Activated CD8-positive, alpha-beta T cell treated with anti-CD3 and anti-CD28 coated beads for 36 hours (primary cell): ENCODE results near the gene PSMG2. TPM values are rescaled to one million over a fixed set of nuclear protein-coding genes. Genes with fewer than 3 reads are reported as not detected.

ENCODE experiments used
- ATAC-seq: fragments of 200-7000 bp; cut with Tn5 transposase; one replicate; pipeline ENCODE4 v1.10.0; 2021; ENCODE audit warnings: mild to moderate bottlenecking, moderate library complexity
- CTCF ChIA-PET: fragments of 350-600 bp; sonication (Branson Sonifier 250); formaldehyde crosslinking; loops from one replicate; lab custom pipeline; 2021; ENCODE audit warnings: antibody characterized with exemption; lab: Charles Lee
- POLR2A ChIA-PET: fragments of 350-600 bp; sonication (Branson Sonifier 250); formaldehyde crosslinking; loops from one replicate; lab custom pipeline; 2021; ENCODE audit warnings: antibody characterized with exemption; lab: Charles Lee
- DNase-seq: peaks from one replicate; pipeline ENCODE4 v3.0.0-alpha.2; 2020
- H3K27ac Mint-ChIP-seq: one replicate; pipeline ENCODE4 v1.8.0; 2021; ENCODE audit warnings: mild to moderate bottlenecking, mixed read lengths
- H3K27me3 Mint-ChIP-seq: one replicate; pipeline ENCODE4 v1.8.0; 2021; ENCODE audit warnings: mixed read lengths
- H3K36me3 Mint-ChIP-seq: one replicate; pipeline ENCODE4 v1.8.0; 2021; ENCODE audit warnings: low read depth, mixed read lengths
- H3K4me1 Mint-ChIP-seq: one replicate; pipeline ENCODE4 v1.8.0; 2021; ENCODE audit warnings: low read depth, mixed read lengths
- H3K4me3 Mint-ChIP-seq: one replicate; pipeline ENCODE4 v1.8.0; 2021; ENCODE audit warnings: mild to moderate bottlenecking, moderate library complexity, mixed read lengths
- H3K9me3 Mint-ChIP-seq: one replicate; pipeline ENCODE4 v1.8.0; 2021; ENCODE audit warnings: mixed read lengths
- CTCF ChIP-seq: fragments of 200-600 bp; IDR thresholded peaks from one replicate; pipeline ENCODE4 v1.8.0; 2022; ENCODE audit warnings: antibody characterized with exemption, mild to moderate bottlenecking
- intact Hi-C: fragments of 100-400 bp; cut with micrococcal nuclease; formaldehyde crosslinking; loops from one replicate; pipeline ENCODE4 v1.10.0; 2022
- total RNA-seq, 2 experiments: library from RNA; stranded (reverse); gene quantifications; one replicate each; pipeline ENCODE4 v1.2.3, GENCODE V29; 2021

Gene PSMG2
- total RNA-seq, 2 experiments from 2014 or later, result 105 to 113 TPM

GRCh38 chr18:12745095-12745795 is 42.4 kb downstream of the PSMG2 start:
- CTCF ChIA-PET, result interaction anchor here (0.7 to 3.8 kb wide), 11 partner anchors 11 to 189 kb away, joined by 3 to 44 read pairs (median 9); no protein-coding TSS in a partner anchor
- no peaks in the 10 kb centered on the region for H3K9me3 Mint-ChIP-seq

GRCh38 chr18:12747530-12748315 is 44.9 kb downstream of the PSMG2 start:
- ChIA-PET POLR2A (no interaction called here), CTCF (interaction anchor here (1.5 to 3.0 kb wide), 3 partner anchors 23 to 187 kb away, joined by 3 to 11 read pairs (median 4); no protein-coding TSS in a partner anchor)
- ATAC-seq (no peak), DNase-seq (no peak)
- intact Hi-C loops, result no loop called here
- Mint-ChIP-seq H3K9me3 (no peaks in the 10 kb centered on the region), H3K27me3 (no peaks in the 10 kb centered on the region), H3K4me3 (no peak overlapping the region), H3K27ac (no peak overlapping the region), H3K36me3 (no peaks in the 10 kb centered on the region), H3K4me1 (peaks cover 21% of the 10 kb centered on the region)
- TF ChIP-seq CTCF, result no peak

More at GRCh38 chr18:12745095-12745795, 42.4 kb downstream of the PSMG2 start:
- no peaks in the 10 kb centered on the region for H3K36me3 Mint-ChIP-seq
- no peak for DNase-seq
- no peak overlapping the region for H3K27ac Mint-ChIP-seq
- H3K27me3 Mint-ChIP-seq, result no peaks in the 10 kb centered on the region
- H3K4me3 Mint-ChIP-seq, result no peak overlapping the region
- POLR2A ChIA-PET, result interaction anchor here (1.3 kb wide), 1 partner anchor 137 kb away, joined by 3 read pairs; no protein-coding TSS in a partner anchor
- TF ChIP-seq CTCF, result no peak
- peaks cover 10% of the 10 kb centered on the region for H3K4me1 Mint-ChIP-seq
- intact Hi-C loops, result no loop called here
- no peak for ATAC-seq

- POLR2A ChIA-PET, result no interaction called here
Measured at GRCh38 chr18:12748671-12749070, 45.8 kb downstream of the PSMG2 start.

GRCh38 chr18:12749121-12749520 is 46.3 kb downstream of the PSMG2 start:
- no peaks in the 10 kb centered on the region for H3K36me3 Mint-ChIP-seq
- no peak for ATAC-seq
- POLR2A ChIA-PET, result no interaction called here
- H3K4me3 Mint-ChIP-seq, result no peak overlapping the region
- CTCF ChIA-PET, result interaction anchor here (0.8 to 3.0 kb wide), 5 partner anchors 12 to 186 kb away, joined by 3 to 11 read pairs (median 8); no protein-coding TSS in a partner anchor
- intact Hi-C loops, result no loop called here
- H3K27me3 Mint-ChIP-seq, result no peaks in the 10 kb centered on the region
- TF ChIP-seq CTCF, result no peak
- no peak overlapping the region for H3K27ac Mint-ChIP-seq
- peaks cover 21% of the 10 kb centered on the region for H3K4me1 Mint-ChIP-seq
- no peaks in the 10 kb centered on the region for H3K9me3 Mint-ChIP-seq
- DNase-seq, result no peak

More at GRCh38 chr18:12748671-12749070, 45.8 kb downstream of the PSMG2 start:
- CTCF ChIA-PET, result interaction anchor here (0.8 to 3.0 kb wide), 5 partner anchors 12 to 186 kb away, joined by 3 to 11 read pairs (median 4); no protein-coding TSS in a partner anchor
- ATAC-seq (no peak), DNase-seq (no peak)
- Mint-ChIP-seq H3K4me1 (peaks cover 21% of the 10 kb centered on the region), H3K27ac (no peak overlapping the region), H3K9me3 (no peaks in the 10 kb centered on the region), H3K27me3 (no peaks in the 10 kb centered on the region), H3K36me3 (no peaks in the 10 kb centered on the region), H3K4me3 (no peak overlapping the region)
- TF ChIP-seq CTCF, result no peak
- intact Hi-C loops, result no loop called here
